ENCODE measurements around the gene SLC6A18.

Gene SLC6A18

GRCh38 chr5:1240496-1241260 is 15.5 kb downstream of the SLC6A18 start:
- CTCF ChIA-PET: no interaction called here
- DNase-seq (ENCODE audit: low read depth, low spot score): no peak
- no peak for TF ChIP-seq CTCF (IDR thresholded peaks at IDR 0.05; ENCODE audit: insufficient read depth, low read length, missing control alignments)
- H3K4me3 ChIP-seq (ENCODE audit: low read depth, low read length): no peak overlapping the region
- POLR2A ChIA-PET: no interaction called here

GRCh38 chr5:1241509-1242080 is 16.4 kb downstream of the SLC6A18 start:
- H3K4me3 ChIP-seq (ENCODE audit: low read depth, low read length): no peak overlapping the region
- ChIA-PET CTCF (no interaction called here), POLR2A (no interaction called here)
- TF ChIP-seq CTCF (IDR thresholded peaks at IDR 0.05; ENCODE audit: insufficient read depth, low read length, missing control alignments): no peak
- no peak for DNase-seq (ENCODE audit: low read depth, low spot score)

- no peak for TF ChIP-seq CTCF (IDR thresholded peaks at IDR 0.05; ENCODE audit: insufficient read depth, low read length, missing control alignments)
- no peak for DNase-seq (ENCODE audit: low read depth, low spot score)
- POLR2A ChIA-PET: no interaction called here
- H3K4me3 ChIP-seq (ENCODE audit: low read depth, low read length): no peak overlapping the region
- CTCF ChIA-PET: no interaction called here
Measured at GRCh38 chr5:1242733-1243486, 17.7 kb downstream of the SLC6A18 start.

- POLR2A ChIA-PET: no interaction called here
Measured at GRCh38 chr5:1243487-1244130, 18.4 kb downstream of the SLC6A18 start.

GRCh38 chr5:1244255-1244654 is 19.1 kb downstream of the SLC6A18 start:
- DNase-seq (ENCODE audit: low read depth, low spot score): no peak
- ChIA-PET CTCF (no interaction called here), POLR2A (no interaction called here)
- H3K4me3 ChIP-seq (ENCODE audit: low read depth, low read length): no peak overlapping the region
- TF ChIP-seq CTCF (IDR thresholded peaks at IDR 0.05; ENCODE audit: insufficient read depth, low read length, missing control alignments): no peak

More at GRCh38 chr5:1243487-1244130, 18.4 kb downstream of the SLC6A18 start:
- DNase-seq (ENCODE audit: low read depth, low spot score): no peak
- no peak for TF ChIP-seq CTCF (IDR thresholded peaks at IDR 0.05; ENCODE audit: insufficient read depth, low read length, missing control alignments)
- CTCF ChIA-PET: no interaction called here
- H3K4me3 ChIP-seq (ENCODE audit: low read depth, low read length): no peak overlapping the region

GRCh38 chr5:1244976-1245375 is 19.8 kb downstream of the SLC6A18 start:
- TF ChIP-seq CTCF (IDR thresholded peaks at IDR 0.05; ENCODE audit: insufficient read depth, low read length, missing control alignments): no peak
- ChIA-PET CTCF (no interaction called here), POLR2A (no interaction called here)
- H3K4me3 ChIP-seq (ENCODE audit: low read depth, low read length): no peak overlapping the region
- no peak for DNase-seq (ENCODE audit: low read depth, low spot score)

All from AG04449 (cell line).